ENCODE measurements around the gene FOLH1.
A peak's percentile ranks its signal among the peaks of the same experiment; 100 is the strongest.
"Not testable (repeated sequence)": the region's sequence is repeated elsewhere in the genome, so short reads cannot be mapped to it uniquely, and the experiment has no call there.

FOLH1 gene

DNA sequence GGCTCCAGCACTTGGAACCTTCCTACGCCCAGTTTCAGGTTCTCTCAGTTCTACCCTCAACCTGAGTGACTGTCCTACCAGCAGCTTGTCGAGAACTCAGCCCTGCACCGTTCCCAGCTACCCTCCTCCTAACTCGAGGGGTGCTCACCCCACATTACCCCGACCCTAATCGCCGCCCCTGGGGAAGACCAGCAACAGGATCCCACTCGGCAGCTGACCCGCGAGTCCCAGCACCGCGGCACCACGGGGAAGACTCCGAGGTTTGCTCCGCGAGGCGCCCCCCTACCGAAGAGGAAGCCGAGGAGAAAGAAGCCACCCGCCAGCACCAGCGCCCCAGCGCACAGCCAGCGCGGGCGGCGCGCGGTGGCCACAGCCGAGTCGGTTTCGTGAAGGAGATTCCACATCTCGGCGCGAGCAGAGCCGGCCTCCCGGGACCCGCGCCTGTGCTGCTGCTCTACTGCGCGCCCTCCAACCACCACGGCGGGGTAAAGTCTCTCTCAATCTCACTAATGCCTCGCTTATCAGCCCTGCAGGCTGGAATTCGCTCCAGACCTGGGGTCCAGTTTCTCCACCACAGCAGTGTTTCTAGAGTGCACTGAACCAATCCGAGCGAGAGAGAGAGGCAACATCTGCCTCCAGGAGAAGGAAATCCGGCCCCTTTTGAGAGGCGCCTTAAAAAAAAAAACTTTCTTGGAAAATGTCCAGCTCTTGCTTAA is at the start of gene FOLH1:
TSS of gene FOLH1 (minus strand) at position 597 of the 716 bp plus-strand sequence. CDS start at position 404, 193 bp downstream.
- no peak for DNase-seq (ENCODE audit: low spot score)

DNA sequence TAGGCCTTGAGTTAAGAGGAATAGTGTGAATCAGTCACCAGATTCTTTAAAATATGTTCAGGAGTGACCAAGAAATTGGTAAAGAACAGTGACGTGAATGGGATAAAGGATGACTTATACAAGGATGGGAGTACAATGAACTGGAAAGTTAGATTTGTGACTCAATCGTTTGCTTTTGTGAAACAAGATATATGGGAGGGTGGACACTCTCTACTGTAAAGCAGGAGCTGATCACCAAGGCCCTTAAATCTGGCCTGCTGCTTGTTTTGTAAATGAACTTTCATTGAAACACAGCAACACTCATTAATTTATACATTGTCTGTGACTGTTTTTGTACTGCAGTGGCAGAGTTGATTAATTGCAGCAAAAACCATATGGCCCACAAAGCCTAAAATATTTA is 46.7 kb upstream of the FOLH1 start:
- DNase-seq (ENCODE audit: low spot score) = not testable (repeated sequence)

DNA sequence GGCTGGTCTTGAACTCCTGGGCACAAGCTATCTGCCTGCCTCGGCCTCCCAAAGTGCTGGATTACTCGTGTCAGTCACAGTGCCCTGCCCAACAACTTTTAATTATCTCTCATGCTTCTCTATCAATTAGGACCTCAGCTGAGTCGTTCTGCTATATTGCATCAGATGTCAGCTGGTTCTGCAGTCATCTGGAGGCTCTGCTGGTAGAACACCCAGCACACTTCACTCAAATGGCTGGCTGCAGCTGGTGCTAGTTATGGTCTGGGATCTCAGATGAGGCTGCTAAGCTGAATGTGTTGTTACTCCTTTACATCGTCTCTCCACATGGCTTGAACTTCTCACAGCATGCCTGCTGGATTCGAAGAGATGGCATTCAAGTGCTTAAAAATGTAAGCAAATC is 42.8 kb upstream of the FOLH1 start:
- DNase-seq (ENCODE audit: low spot score) = not testable (repeated sequence)

DNA sequence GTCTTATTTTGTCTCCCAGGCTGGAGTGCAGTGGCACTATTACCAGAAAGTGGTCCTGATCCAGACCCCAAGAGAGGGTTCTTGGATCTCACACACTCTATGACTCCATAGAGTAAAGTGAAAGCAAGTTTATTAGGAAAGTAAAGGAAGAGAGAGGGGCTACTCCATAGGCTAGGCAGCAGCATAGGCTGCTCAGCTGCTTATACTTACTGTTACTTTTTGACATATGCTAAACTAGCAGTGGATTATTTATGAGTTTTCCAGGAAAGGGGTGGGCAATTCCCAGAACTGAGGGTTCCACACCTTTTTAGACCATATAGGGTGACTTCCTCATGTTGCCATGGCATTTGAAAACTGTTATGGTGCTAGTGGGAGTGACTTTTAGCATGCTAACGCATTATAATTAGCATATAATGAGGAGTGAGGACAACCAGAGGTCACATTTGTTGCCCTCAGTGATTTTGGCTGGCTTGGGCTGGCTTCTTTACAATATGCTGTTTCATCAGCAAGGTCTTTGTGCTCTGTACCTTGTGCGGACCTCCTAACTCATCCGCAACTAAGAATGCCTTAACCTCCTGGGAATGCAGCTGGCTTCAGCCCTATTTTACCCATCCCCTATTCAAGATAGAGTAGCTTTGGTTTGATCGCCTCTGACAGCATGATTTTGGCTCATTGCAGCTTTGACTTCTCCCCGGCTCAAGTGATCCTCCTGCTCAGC is 42.2 kb upstream of the FOLH1 start:
- not testable (repeated sequence) for DNase-seq (ENCODE audit: low spot score)

DNA sequence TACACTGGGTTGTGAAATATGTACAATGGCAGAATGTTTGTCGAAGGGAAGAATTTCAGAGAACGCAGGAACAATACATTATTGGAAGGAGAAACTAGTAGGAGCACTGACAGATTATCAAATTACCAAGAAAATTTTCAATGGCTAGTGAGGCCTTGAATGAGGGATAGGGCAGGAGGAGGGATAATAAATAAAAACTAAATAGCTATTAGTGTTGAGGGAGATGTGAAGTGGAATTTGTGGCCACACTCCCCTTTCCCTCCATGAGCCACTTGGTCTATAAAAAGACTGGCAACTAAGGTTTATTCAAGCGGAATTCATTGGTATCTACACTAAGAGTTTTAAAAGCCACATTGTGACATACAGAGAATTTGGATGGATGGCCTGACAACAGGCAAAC is 41.0 kb upstream of the FOLH1 start:
- not testable (repeated sequence) for DNase-seq (ENCODE audit: low spot score)

DNA sequence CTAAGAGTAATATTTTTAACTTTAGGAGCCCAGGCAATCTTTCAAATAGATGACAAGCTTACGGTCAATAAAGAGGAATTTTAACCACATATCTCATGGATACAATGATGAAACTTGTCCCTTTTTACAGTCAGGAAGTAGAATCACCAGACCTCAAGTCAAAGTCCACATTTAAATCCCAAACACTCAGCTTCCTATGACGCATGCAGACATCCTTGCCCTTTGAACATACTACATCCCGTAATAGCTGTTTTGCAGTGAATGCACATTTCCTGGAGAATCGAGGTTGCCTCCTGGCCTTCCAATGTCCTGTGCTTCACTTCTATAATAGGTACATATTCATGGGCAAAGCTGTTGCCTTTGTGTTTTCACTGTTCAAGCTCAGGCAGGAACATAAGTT is 25.3 kb upstream of the FOLH1 start:
- peak; percentile 14 for DNase-seq (ENCODE audit: low spot score)

DNA sequence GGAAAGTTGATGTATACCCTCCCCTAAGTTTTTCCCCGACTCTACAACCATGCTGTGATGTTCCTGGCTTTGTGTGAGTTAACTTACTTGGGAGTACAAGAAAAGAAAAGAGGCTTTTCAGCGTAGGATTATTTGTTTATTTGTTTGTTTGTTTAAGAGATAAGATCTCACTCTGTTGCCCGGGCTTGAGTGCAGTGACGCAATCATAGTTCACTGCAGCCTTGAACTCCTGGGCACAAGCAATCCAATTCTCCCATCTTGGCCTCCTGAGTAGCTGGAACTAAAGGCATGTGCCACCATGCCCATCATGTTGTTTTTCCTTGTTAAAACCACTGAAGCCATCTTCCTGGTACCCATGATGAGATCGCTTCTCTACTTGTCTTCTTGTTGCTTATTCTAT is 24.6 kb upstream of the FOLH1 start:
- DNase-seq (ENCODE audit: low spot score) = not testable (repeated sequence)

DNA sequence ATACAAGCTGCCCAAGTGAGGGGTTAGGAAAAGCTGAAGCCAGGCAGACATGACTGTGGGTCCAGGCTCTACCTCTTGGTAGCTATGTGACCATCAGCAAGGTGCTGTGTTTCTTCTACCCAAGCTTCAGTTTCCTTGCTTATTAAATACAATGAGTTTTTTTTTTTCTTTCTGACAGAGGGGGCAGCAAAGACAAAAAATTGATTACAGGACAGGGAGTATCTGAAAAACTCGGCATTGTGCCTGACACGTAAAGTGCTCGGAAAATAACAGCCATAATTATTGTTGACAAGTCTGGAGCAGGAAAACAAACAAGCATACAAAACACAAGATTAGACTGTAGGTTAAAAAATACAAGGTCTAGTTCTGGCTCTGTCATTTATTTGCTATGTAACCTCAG is 23.3 kb upstream of the FOLH1 start:
- DNase-seq (ENCODE audit: low spot score) = not testable (repeated sequence)

DNA sequence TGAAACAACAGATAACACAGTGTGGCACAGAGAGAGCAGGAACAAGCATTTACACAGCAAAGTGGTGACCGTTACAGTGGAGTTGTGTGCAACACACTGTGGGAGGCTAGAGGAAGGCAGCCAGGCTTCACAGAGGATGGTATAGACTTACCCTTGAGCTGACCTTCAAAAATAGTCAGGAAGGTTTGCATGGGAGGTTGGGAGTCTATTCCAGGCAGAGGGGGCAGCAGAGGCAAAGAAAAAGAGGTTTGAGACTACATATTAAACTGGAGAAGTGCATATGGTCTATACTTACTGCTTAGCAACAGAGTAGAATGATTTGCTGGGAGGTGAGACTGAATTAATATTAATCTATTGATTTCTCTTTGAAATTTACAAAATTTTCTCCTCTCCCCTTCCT is 22.1 kb upstream of the FOLH1 start:
- not testable (repeated sequence) for DNase-seq (ENCODE audit: low spot score)

DNA sequence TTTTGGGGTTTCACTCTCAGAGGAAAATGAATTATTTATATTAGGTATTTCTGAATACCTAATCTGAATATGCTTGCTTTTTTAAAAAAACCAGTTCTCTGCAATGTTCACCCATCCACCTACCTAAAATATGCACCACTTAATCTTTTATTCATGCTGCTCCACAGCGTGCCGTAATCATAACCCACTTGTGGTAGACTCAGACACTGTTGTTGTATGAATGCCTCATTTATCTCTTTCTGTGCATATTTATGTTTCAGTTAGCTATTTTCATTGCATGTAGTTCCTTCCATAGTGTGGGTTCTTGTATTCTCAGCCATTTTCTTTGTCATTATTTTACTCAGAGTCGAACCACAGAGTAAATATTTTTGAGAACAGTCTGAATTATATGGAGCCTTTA is 21.6 kb upstream of the FOLH1 start:
- not testable (repeated sequence) for DNase-seq (ENCODE audit: low spot score)

DNA sequence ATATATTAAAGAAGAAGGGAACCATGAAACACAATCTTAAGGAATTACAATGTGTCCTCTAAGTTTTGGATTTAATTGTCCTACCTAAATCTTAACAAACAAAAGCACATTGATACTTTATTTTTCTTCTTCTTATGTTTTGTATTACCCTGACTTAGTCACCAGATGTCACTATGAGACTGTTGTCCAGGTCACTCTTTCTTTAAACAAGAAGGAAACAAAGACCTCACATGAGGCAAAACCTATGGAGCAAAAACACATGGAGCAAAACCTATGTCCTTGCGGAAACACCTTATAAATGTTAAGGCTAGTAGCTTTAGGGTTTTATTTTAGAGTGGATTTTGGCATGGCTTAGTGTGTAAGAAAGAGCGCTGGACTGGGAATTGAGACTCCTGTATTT is 20.7 kb upstream of the FOLH1 start:
- DNase-seq (ENCODE audit: low spot score) = not testable (repeated sequence)

DNA sequence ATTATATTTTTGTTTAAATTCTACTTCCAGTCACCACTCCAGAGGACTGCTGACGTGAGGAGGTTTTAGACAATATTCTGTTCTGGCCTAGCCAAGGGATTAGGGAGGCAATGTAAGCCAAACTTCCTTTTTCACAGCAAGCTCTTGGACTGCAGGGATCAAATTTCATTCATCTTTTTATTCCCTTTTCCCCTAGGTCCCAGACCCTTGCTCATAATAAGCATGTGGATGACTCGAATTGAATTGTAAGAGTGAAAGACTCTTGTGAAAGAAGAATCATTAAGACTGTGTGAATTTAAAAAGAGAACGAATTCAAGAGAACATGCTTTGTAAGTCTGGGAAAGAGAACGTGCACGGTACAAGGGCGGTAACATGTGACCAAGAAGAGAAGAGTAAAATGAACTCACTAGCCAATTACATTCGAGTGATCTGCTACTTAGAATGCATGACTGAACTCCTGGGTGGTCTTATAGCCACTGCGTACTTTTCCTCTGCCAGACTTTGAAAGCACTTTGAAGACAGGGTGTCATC is 16.9 kb upstream of the FOLH1 start:
- DNase-seq (ENCODE audit: low spot score) = not testable (repeated sequence)

DNA sequence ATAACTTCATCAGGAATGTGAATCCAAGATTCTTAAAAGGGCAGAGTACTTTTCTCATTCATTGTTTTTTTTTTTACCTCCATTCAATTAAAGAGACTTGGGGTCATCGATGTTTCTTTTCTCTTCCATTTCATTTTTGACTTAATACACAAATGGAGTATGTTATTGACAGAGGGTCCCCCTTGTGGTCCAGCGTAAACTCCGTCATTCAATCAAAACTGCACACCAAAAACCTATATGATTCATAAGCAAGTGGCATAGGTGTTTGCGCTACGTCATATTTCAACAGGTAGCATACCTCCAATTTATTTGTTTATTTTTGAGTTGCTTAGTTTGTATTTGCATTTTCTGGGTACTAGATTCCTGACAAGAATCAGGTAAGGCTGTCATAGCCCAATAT is 12.7 kb upstream of the FOLH1 start:
- no peak for DNase-seq (ENCODE audit: low spot score)

DNA sequence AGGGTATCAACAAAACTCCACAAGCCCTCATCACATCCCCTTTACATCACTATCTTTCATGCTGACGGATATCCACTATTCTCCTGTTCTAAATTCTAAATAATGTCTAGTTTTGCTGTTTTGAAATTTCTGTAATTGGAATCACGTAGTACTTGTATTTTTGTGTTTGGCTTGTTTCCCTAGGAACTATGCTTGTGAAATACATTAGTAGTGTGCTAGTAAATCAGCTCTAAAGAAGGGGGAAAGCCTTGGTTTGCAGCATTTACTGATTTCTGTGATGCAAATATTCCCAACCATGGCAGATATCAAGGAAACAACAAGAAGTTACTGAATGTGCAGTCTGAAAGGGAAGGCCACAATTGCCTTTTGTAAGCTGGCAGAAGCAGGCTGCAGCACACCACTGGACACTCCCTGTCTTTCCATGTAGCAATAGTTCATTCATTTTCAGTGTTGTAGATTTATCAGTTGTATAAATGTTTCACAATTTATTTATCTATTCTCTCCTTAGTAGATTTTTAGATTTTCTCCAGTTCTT is 4.7 kb upstream of the FOLH1 start:
- DNase-seq (ENCODE audit: low spot score) = no peak

DNA sequence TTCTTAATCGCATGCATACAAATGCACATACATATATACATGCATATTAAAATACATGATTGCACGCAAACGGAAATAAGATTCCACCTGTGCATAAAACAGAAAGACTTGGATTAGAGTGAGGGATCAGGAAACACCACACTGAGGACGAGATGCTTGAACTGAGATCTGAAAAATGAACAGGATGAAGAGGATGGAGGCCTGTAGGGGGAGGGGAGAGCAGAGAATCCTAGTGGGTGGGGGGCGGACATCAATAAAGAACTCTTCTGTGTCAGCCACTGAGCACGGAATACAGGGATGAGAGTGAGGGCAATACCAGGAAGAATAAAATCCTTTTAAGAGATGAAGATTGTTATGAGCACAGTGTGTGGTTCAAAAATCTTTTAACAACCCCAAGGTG is 1.4 kb downstream of the FOLH1 start:
- not testable (repeated sequence) for DNase-seq (ENCODE audit: low spot score)

DNA sequence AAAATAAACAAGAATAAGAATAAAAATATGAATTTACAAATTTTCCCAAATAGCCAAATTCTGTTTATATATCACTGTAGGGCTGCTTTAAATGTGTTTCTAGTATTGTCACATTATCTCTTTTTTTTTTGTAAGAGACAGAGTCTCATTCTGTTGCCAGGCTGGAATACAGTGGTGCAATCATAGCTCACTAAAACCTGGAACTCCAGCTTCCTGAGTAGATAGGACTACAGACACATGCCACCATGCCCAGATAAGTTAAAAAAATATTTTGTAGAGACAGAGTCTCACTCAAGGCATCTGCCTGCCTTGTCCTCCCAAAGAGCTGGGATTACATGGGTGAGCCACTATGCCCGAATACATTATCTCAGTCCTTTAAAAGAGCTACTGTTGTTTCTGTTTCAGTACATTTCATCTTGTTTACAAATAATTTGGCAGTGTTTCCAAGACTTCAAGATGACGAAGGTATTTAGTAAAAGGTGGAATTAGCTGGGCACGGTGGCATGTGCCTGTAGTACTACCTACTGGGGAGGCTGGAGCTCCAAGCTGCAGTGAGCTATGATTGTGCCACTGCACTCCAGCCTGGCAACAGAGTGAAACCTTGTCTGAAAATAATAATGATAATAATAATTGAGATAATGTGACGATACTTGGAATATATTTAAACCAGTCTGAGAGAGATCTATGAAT is 6.0 kb downstream of the FOLH1 start:
- no peak for DNase-seq (ENCODE audit: low spot score)

DNA sequence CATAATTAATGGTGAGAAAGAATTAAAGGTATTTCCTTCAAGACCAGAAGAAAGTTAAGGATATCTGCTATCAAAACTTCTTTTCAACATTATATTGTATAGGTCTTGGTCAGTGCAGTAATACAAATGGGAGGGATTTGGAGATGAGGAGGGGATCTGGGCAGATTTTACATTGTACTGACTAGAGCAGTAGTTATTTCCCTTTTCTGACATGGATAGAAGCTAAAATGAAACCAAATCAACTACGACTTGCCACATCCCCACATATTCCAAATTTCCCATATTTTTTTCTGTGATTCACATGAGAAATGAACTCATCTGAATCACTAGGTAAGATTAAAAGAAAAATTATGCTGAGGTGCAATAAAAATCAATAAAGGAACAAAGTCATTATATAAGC is 11.6 kb downstream of the FOLH1 start:
- DNase-seq (ENCODE audit: low spot score) = not testable (repeated sequence)

DNA sequence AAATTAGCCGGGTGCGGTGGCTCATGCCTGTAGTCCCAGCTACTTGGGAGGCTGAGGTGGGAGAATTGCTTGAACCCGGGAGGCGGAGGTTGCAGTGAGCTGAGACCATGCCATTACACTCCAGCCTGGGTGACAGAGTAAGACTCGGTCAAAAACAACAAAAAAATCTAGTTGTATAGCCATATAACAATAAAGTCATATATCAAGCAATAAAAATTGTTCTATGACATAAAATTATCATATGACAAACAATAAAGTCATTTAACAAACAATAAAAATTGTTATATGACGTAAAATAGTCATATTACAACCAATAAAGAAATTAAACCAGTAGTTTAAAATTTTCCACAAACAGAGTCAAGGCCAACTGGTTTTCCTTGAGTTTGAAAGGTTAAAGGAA is 12.4 kb downstream of the FOLH1 start:
- peak; percentile 20 for DNase-seq (ENCODE audit: low spot score)

DNA sequence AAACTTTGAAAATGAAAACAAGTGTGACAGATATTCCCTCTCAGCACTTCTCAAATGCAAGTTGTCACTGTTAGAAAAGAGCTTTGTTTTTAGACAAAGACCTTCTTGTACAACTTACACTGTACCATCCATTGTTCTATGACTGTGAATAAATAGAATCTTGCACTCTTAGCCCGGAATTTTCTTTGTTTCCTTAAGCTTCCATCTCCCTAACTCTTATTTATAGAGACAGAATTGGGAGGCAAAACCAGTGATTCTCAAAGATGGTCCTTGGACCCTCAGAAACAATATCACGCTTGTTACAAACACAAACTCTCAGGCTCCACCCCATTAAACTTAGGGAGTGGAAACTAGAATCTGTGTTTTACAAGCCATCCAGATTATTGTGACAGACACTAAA is 18.1 kb downstream of the FOLH1 start:
- DNase-seq (ENCODE audit: low spot score) = not testable (repeated sequence)

DNA sequence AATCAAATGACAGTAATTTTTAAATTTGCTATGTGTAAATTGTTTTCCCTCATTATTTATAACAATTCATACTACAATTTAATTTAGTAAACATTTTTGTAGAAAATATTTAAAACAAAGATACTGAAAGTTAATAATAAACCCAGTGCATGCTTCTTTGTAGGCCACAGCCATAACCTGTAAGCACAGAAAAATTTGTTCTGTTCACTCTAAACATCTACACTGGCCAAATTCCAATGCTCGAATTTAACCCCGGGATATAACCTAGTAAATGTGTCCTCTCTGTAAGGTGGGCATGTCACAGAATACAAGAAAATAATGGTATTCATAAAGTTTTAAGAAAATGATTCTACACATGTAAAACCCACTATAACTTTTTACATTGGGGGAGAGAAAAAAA is 22.2 kb downstream of the FOLH1 start:
- DNase-seq (ENCODE audit: low spot score) = not testable (repeated sequence)

DNA sequence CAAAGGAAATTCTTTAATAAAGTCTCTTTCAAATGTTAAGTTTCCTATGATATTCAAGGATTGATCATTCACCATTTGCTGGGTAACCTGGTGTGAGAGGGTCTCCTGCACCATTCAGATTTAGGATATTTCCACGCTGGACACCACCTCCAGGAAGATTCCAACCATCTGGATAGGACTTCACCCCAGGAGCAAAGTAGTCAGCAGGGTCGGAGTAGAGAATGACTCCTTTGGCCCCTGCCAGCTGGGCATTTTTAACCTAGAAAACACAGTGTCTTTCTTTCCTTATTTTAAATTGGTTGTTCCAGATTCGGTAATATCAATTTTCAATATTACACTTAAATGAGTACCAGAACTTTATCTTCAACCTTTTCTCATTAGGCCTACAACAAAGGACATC is 22.8 kb downstream of the FOLH1 start:
- not testable (repeated sequence) for DNase-seq (ENCODE audit: low spot score)

DNA sequence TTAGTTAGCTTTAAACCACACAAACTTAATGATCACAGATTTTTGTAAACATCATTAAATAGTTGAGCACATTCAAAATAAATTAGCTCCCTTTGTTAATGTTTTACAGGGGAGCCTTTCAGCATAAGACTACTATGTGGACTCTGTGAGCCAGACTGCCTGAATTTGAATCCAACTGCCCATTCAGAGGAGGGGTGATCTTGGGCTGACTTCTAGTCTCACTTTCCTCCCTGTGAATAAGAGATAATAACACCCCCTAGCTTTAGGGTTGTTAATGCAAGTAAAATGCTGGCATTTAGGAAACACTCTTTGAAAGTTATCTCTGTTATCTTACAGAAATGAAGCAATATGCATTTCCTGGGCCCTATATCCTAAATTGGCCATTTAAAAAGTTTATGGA is 23.6 kb downstream of the FOLH1 start:
- DNase-seq (ENCODE audit: low spot score) = not testable (repeated sequence)

Measured in LoVo (cell line).